Skeletal muscle tissue (tissue), 4 donors: Measurements from ENCODE around the gene NKIRAS1. TPM values are rescaled to one million over a fixed set of nuclear protein-coding genes. Genes with fewer than 3 reads are reported as not detected.

ENCODE experiments used
- H3K27ac ChIP-seq: one replicate; pipeline ENCODE4 v1.7.0; 2013; ENCODE audit warnings: mild to moderate bottlenecking, low read depth, low read length, inconsistent platforms
- H3K27me3 ChIP-seq, 3 donors: one replicate each; pipeline ENCODE4 v1.7.0; 2013; ENCODE audit warnings: low read length in 3 of 3; ENCODE audit not compliant: control insufficient read depth in 3 of 3, insufficient read depth in 3 of 3
- H3K36me3 ChIP-seq, 3 donors: one replicate each; pipeline ENCODE4 v1.7.0; 2013; ENCODE audit warnings: low read length in 3 of 3; ENCODE audit not compliant: control insufficient read depth in 3 of 3, insufficient read depth in 3 of 3
- H3K4me1 ChIP-seq, 3 donors: one replicate each; pipeline ENCODE4 v1.7.0; 2013; ENCODE audit warnings: low read length in 3 of 3, mild to moderate bottlenecking in 3 of 3; ENCODE audit not compliant: control insufficient read depth in 3 of 3, insufficient read depth in 3 of 3
- H3K4me3 ChIP-seq, 3 donors: one replicate each; pipeline ENCODE4 v1.7.0; 2013; ENCODE audit warnings: low read length in 3 of 3
- H3K9ac ChIP-seq, 3 donors: one replicate each; pipeline ENCODE4 v1.7.0; 2013; ENCODE audit warnings: low read length in 3 of 3, mild to moderate bottlenecking in 3 of 3, moderate library complexity in 2 of 3, low read depth in 1 of 3
- H3K9me3 ChIP-seq, 3 donors: one replicate each; pipeline ENCODE4 v1.7.0; 2013; ENCODE audit warnings: low read length in 3 of 3; ENCODE audit not compliant: control insufficient read depth in 3 of 3
- total RNA-seq: library from RNA; depleted of rRNA; stranded (reverse); fragments of >200 nt; gene quantifications from one replicate; pipeline ENCODE4 v1.2.3, GENCODE V29; 2014
- donor health status: Osteomylitis.

Gene NKIRAS1
- total RNA-seq, 1 donor from 2014 or later, result 17.2 TPM

GRCh38 chr3:23953523-23953922, 36.7 kb upstream of the NKIRAS1 start:
- Histone ChIP-seq H3K9me3 (no peaks in the 10 kb centered on the region), H3K4me1 (peaks cover 44 to 54% (median 52%) of the 10 kb centered on the region in 3 donors), H3K4me3 (no peak overlapping the region), H3K27me3 (no peaks in the 10 kb centered on the region), H3K9ac (no peak overlapping the region), H3K27ac (no peak overlapping the region), H3K36me3 (peaks cover 15 to 19% (median 18%) of the 10 kb centered on the region in 3 donors)

- H3K27ac ChIP-seq, result no peak overlapping the region
- no peaks in the 10 kb centered on the region for H3K9me3 ChIP-seq
- H3K4me3 ChIP-seq, result no peak overlapping the region
- peaks cover 11 to 15% (median 14%) of the 10 kb centered on the region in 3 donors for H3K36me3 ChIP-seq
- H3K4me1 ChIP-seq, result peaks cover 52 to 59% (median 58%) of the 10 kb centered on the region in 3 donors
- no peak overlapping the region for H3K9ac ChIP-seq
- H3K27me3 ChIP-seq, result no peaks in the 10 kb centered on the region
These were observed 35.9 kb upstream of the NKIRAS1 start for GRCh38 chr3:23952646-23953045.

- Histone ChIP-seq H3K27me3 (no peaks in the 10 kb centered on the region), H3K9me3 (no peaks in the 10 kb centered on the region), H3K27ac (peak overlapping the region; percentile 83), H3K4me1 (peaks cover 67 to 74% (median 73%) of the 10 kb centered on the region in 3 donors), H3K9ac (peak overlapping the region in 1 of 3 donors; percentile 17), H3K4me3 (peak overlapping the region; percentile 6 to 51 (median 29)), H3K36me3 (peaks cover 7 to 13% (median 10%) of the 10 kb centered on the region in 3 donors)
These were observed 33.5 kb upstream of the NKIRAS1 start for GRCh38 chr3:23950293-23950692.

GRCh38 chr3:23949784-23950183, 33.0 kb upstream of the NKIRAS1 start:
- peaks cover 66 to 71% (median 71%) of the 10 kb centered on the region in 3 donors for H3K4me1 ChIP-seq
- H3K27ac ChIP-seq, result peak overlapping the region; percentile 83
- peak overlapping the region; percentile 0 to 51 (median 6) for H3K4me3 ChIP-seq
- no peaks in the 10 kb centered on the region for H3K27me3 ChIP-seq
- peak overlapping the region in 1 of 3 donors; percentile 17 for H3K9ac ChIP-seq
- H3K9me3 ChIP-seq, result no peaks in the 10 kb centered on the region
- H3K36me3 ChIP-seq, result peaks cover 4 to 8% (median 7%) of the 10 kb centered on the region in 3 donors

GRCh38 chr3:23948761-23949160, 32.0 kb upstream of the NKIRAS1 start:
- H3K4me1 ChIP-seq, result peaks cover 62 to 70% (median 68%) of the 10 kb centered on the region in 3 donors
- H3K36me3 ChIP-seq, result peaks cover 0 to 5% (median 4%) of the 10 kb centered on the region in 3 donors
- no peak overlapping the region for H3K4me3 ChIP-seq
- peak overlapping the region in 1 of 3 donors; percentile 2 for H3K9ac ChIP-seq
- H3K27me3 ChIP-seq, result no peaks in the 10 kb centered on the region
- no peaks in the 10 kb centered on the region for H3K9me3 ChIP-seq
- H3K27ac ChIP-seq, result peak overlapping the region; percentile 83

- Histone ChIP-seq H3K36me3 (peaks cover 0 to 5% (median 4%) of the 10 kb centered on the region in 3 donors), H3K4me1 (peaks cover 48 to 51% (median 49%) of the 10 kb centered on the region in 3 donors), H3K27me3 (no peaks in the 10 kb centered on the region), H3K9me3 (no peaks in the 10 kb centered on the region), H3K4me3 (peak overlapping the region; percentile 78 to 92 (median 85)), H3K27ac (peak overlapping the region; percentile 83), H3K9ac (peak overlapping the region; percentile 85 to 95 (median 90))
These were observed 29.3 kb upstream of the NKIRAS1 start for GRCh38 chr3:23945913-23946687.

- no peaks in the 10 kb centered on the region for H3K27me3 ChIP-seq
- peak overlapping the region in 2 of 3 donors; percentile 67 to 84 for H3K4me3 ChIP-seq
- H3K36me3 ChIP-seq, result peaks cover 0 to 5% (median 4%) of the 10 kb centered on the region in 3 donors
- H3K9me3 ChIP-seq, result no peaks in the 10 kb centered on the region
- H3K9ac ChIP-seq, result peak overlapping the region in 1 of 3 donors; percentile 89
- H3K27ac ChIP-seq, result peak overlapping the region; percentile 83
- peaks cover 46 to 49% (median 48%) of the 10 kb centered on the region in 3 donors for H3K4me1 ChIP-seq
These were observed 28.8 kb upstream of the NKIRAS1 start for GRCh38 chr3:23945663-23945912.

GRCh38 chr3:23944861-23945662, 28.3 kb upstream of the NKIRAS1 start, which contains the start of gene NR1D2:
NR1D2 (plus strand) TSS chr3:23945286; CDS start chr3:23945579, 293 bp downstream.
- Histone ChIP-seq H3K4me3 (peak within 1 kb of the TSS; percentile 84 to 92 (median 85)), H3K27ac (peak within 1 kb of the TSS; percentile 83), H3K27me3 (no peaks in the 10 kb centered on the region), H3K9me3 (no peaks in the 10 kb centered on the region), H3K9ac (peak within 1 kb of the TSS; percentile 85 to 95 (median 90)), H3K4me1 (peaks cover 41 to 49% (median 43%) of the 10 kb centered on the region in 3 donors), H3K36me3 (peaks cover 0 to 5% (median 4%) of the 10 kb centered on the region in 3 donors)

- no peaks in the 10 kb centered on the region for H3K27me3 ChIP-seq
- peak overlapping the region; percentile 80 to 84 (median 83) for H3K4me3 ChIP-seq
- H3K36me3 ChIP-seq, result peaks cover 0 to 5% (median 4%) of the 10 kb centered on the region in 3 donors
- peaks cover 33 to 41% (median 35%) of the 10 kb centered on the region in 3 donors for H3K4me1 ChIP-seq
- H3K9ac ChIP-seq, result peak overlapping the region; percentile 54 to 88 (median 87)
- H3K27ac ChIP-seq, result peak overlapping the region; percentile 83
- H3K9me3 ChIP-seq, result no peaks in the 10 kb centered on the region
These were observed 27.4 kb upstream of the NKIRAS1 start for GRCh38 chr3:23944007-23944783.
